ENCODE data around the gene PFKFB3. TPM values are rescaled to one million over a fixed set of nuclear protein-coding genes. Genes with fewer than 3 reads are reported as not detected.

Gene PFKFB3
- total and polyA plus RNA-seq, 9 of the 15 experiments (the other 6 are each of a cell fraction or from before 2014, with no cell fraction given) = 0.46 to 21.6 (median 7.8) TPM

- H3K27ac ChIP-seq (ENCODE audit: extremely low read depth, low read depth, low read length) = no peak overlapping the region
- H2AFZ ChIP-seq (ENCODE audit: low read depth, low read length) = no peak overlapping the region
- peaks cover 0 to 5% of the 10 kb centered on the region in 2 experiments; a peak in 1 of 5 replicates for H3K4me1 ChIP-seq (replicated peaks in 1 of 2; ENCODE audit: control insufficient read depth in 2 of 2, insufficient read depth in 2 of 2, low read length in 2 of 2)
- no peaks in the 10 kb centered on the region for H3K27me3 ChIP-seq (ENCODE audit: control insufficient read depth in 2 of 2, insufficient read depth in 2 of 2, low read length in 2 of 2)
- no TSS peak for BruUV-seq (replicated peaks)
- peaks cover 14% of the 10 kb centered on the region; the same call in 1 of the 3 replicates for H3K36me3 ChIP-seq (ENCODE audit: control insufficient read depth, insufficient read depth, low read length)
- no peaks in the 10 kb centered on the region for H4K20me1 ChIP-seq (replicated peaks; ENCODE audit: control insufficient read depth, insufficient read depth, low read length)
- no peaks in the 10 kb centered on the region for H3K79me2 ChIP-seq (ENCODE audit: control insufficient read depth, insufficient read depth, low read length)
- no peak overlapping the region for H3K4me3 ChIP-seq
- no peaks in the 10 kb centered on the region for H3K9me1 ChIP-seq (ENCODE audit: control insufficient read depth, insufficient read depth, low read length)
- ChIA-PET CTCF (ENCODE audit: low intra/inter-chr PET ratio) (no interaction called here), POLR2A (interaction anchor here (0.7 to 1.1 kb wide), 2 partner anchors 8 to 14 kb away, joined by 3 to 4 read pairs; no protein-coding TSS in a partner anchor)
- in situ Hi-C loops (cut with MboI) = no loop called here
- no peak overlapping the region for H3K4me2 ChIP-seq (ENCODE audit: insufficient read depth, low read length)
- no peak for DNase-seq (ENCODE audit: extremely low read depth in 1 of 4, low spot score in 3 of 4)
- no peaks in the 10 kb centered on the region for H3K9me3 ChIP-seq (replicated peaks; ENCODE audit: control insufficient read depth, insufficient read depth, low read depth, low read length)
- no peak overlapping the region; a peak in 1 of 4 replicates for H3K9ac ChIP-seq (ENCODE audit: insufficient read depth in 1 of 2, low read depth in 2 of 2, low read length in 2 of 2)
- intact Hi-C loops (cut with micrococcal nuclease) = no loop called here
- WGBS (ENCODE audit: insufficient coverage, low coverage, missing lambda C conversion rate) = 90% methylated on average over 34 of the region's 38 CpGs
- FAIRE-seq = no peak
- TF ChIP-seq THAP12 (CRISPR knock-in tag; IDR thresholded peaks at IDR 0.05) = no peak
- no peak for TF ChIP-seq NUFIP1 (IDR thresholded peaks at IDR 0.05; ENCODE audit: partially characterized antibody)
- no peak for TF ChIP-seq ATF3 (IDR thresholded peaks at IDR 0.05)
- TF ChIP-seq ATF3 (CRISPR knock-in tag; conservative IDR thresholded peaks at IDR 0.05) = no peak
- no peak for TF ChIP-seq SAFB2 (IDR thresholded peaks at IDR 0.05; ENCODE audit: borderline replicate concordance, low read depth, low read length, severe bottlenecking)
- peak; percentile 46 for TF ChIP-seq POLR2G (IDR thresholded peaks at IDR 0.05; ENCODE audit: low read depth, low read length)
- TF ChIP-seq C11orf30 (IDR thresholded peaks at IDR 0.05; ENCODE audit: low read depth) = no peak
- no peak for ATAC-seq
Observed at GRCh38 chr10:6236349-6237198, 33.8 kb downstream of the PFKFB3 start.
